Hematopoietic multipotent progenitor cell treated with erythropoietin and hydrocortisone succinate and interleukin-3 and kit ligand, for 4 days (in vitro differentiated cells): ENCODE data around the gene SLC22A31.
"Not testable (repeated sequence)": the region's sequence is repeated elsewhere in the genome, so short reads cannot be mapped to it uniquely, and the experiment has no call there.

Experiments used
- DNase-seq: peaks from one replicate; pipeline ENCODE4 v3.0.0-alpha.2; 2015

SLC22A31 gene

DNA sequence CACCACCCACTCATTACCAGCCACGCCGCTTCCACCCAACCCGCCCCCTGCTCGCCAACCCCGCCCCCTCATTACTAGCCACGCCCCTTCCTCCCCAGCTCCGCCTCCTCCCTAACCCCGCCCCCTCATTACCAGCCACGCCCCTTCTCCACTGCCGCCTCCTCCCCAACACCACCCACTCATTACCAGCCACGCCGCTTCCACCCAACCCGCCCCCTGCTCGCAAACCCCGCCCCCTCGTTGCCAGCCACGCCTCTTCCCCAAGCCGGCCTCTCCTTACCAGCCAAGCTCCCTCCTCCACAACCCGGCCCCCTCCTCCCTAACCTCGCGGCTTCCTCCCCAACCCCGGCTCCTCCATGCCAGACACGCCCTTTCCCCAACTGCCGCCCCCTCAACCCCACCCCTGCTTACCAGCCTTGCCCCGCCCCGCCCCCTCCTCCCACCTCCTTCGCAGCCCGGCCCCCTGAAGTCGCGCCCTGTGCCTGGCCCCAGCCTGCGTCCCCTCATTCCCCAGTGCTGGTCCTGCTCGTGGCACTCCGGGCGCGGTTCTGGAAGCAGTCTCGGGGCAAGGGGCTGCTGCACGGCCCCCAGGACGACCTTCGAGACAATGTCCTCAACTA lies 7.3 kb downstream of the SLC22A31 start:
- peak; percentile 81 for DNase-seq

DNA sequence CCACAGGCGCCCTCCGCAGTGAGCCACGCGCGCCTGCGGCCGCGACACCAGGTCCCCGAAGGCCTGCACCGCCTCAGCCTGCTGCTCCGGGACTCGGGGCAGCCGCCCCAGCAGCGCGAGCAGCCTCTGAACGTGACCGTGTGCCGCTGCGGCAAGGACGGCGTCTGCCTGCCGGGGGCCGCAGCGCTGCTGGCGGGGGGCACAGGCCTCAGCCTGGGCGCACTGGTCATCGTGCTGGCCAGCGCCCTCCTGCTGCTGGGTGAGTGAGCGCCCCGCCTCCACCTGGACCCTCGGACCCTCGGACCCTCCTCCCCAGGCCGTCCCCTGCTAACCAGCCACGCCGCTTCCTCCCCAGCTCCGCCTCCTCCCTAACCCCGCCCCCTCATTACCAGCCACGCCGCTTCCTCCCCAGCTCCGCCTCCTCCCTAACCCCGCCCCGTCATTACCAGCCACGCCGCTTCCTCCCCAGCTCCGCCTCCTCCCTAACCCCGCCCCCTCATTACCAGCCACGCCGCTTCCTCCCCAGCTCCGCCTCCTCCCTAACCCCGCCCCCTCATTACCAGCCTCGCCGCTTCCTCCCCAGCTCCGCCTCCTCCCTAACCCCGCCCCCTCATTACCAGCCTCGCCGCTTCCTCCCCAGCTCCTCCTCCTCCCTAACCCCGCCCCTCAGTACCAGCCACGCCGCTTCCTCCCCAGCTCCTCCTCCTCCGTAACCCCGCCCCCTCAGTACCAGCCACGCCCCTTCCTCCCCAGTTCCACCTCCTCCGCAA lies 8.0 kb downstream of the SLC22A31 start:
- peak; percentile 90 for DNase-seq

DNA sequence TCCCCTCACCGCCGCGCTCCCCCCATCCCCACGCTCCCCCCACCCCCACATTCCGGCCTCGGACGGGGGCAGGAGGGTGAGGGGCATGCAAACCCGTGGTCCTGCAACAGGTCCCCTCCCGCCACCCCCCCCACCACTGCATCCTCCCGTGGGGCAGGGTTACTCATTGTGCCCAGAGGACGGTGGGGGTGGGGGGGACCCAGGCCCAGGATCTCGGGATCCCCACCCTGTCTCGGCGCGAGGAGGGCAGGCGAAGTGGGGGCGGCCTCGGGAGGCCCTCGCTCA lies 8.5 kb downstream of the SLC22A31 start:
- no peak for DNase-seq

DNA sequence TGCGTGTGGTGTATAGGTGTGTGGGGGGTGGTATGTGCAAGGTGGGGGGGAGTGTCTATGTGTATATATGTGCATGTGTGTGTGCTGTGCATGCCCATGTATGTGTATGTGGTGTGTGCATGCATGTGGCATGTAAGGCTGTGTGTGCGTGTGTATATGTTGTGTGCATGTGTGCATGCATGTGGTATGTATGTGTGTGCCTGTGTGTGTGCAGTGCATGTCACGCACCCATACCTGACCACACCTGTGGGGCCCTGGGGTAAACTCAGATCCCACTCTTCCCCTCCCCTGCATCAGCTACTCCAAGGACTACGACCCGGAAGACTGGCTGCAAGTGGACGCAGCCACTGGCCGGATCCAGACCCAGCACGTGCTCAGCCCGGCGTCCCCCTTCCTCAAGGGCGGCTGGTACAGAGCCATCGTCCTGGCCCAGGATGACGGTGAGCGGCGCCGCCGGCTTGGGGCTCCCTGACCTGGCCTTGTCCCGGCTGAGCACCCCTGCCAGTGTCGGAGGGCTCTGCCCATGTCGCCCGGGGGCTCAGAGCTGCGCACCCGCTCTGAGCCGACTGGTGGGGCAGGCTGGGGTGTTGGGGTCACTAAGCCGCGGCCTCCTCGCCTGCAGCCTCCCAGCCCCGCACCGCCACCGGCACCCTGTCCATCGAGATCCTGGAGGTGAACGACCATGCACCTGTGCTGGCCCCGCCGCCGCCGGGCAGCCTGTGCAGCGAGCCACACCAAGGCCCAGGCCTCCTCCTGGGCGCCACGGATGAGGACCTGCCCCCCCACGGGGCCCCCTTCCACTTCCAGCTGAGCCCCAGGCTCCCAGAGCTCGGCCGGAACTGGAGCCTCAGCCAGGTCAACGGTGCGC lies 9.1 kb downstream of the SLC22A31 start:
- DNase-seq: no peak

DNA sequence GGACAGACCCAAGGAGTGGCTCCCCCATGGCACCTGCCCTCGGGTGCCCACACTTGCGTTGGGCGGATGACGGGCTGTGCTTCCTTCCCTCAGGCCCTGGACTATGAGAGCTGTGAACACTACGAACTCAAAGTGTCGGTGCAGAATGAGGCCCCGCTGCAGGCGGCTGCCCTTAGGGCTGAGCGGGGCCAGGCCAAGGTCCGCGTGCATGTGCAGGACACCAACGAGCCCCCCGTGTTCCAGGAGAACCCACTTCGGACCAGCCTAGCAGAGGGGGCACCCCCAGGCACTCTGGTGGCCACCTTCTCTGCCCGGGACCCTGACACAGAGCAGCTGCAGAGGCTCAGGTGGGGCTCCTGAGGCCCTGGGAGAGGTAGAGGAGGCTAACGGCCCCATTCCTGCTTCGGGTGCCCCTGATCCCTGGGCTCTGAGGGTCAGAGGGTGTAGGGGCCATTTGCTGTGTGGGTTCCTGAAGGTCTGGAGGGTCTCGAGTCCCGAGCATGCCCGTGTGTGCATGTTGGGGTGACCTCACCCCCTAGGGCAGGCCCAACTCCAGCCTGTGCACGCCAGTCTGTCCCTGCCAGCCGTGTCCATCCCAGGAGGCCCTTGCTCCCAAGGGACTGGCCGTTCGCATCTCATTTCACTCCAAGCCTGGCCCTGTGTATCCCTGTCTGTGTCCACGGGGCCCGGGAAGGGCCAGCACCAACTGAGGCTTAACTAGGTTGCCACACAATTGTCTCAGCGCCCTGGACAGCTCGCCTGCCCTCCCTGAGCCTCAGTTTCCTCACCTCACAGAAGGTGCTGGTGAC lies 10.0 kb downstream of the SLC22A31 start:
- no peak for DNase-seq

DNA sequence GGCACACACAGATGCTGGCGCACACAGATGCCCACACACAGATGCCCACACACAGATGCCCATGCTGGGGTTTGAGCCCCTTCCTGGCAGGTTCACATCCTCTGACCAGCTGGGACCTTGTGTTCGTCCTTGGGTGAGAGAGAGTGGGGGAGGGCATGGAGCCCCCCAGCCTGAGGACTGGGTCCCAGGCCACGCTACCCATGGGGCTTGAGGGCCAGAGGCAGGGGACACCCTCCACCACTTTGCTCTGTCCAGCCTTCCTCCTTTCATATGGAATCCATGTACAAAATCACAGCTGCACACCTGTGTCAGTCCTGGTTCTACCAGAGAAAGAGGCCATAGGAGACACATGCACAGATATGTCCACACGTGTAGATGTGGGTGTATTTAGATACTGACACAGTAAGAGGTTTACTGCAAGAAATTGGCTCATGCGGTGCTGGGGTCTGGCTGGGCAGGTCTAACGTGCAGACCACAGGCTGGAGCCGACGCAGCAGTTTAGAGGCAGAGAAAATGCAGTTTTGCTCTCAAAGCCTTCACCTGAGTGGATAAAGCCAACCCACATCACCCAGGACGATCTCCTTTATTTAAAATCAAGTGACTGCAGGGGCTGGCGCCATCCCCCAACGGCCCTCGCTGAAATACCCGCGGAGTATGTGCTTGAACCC lies 10.8 kb downstream of the SLC22A31 start:
- no peak for DNase-seq

DNA sequence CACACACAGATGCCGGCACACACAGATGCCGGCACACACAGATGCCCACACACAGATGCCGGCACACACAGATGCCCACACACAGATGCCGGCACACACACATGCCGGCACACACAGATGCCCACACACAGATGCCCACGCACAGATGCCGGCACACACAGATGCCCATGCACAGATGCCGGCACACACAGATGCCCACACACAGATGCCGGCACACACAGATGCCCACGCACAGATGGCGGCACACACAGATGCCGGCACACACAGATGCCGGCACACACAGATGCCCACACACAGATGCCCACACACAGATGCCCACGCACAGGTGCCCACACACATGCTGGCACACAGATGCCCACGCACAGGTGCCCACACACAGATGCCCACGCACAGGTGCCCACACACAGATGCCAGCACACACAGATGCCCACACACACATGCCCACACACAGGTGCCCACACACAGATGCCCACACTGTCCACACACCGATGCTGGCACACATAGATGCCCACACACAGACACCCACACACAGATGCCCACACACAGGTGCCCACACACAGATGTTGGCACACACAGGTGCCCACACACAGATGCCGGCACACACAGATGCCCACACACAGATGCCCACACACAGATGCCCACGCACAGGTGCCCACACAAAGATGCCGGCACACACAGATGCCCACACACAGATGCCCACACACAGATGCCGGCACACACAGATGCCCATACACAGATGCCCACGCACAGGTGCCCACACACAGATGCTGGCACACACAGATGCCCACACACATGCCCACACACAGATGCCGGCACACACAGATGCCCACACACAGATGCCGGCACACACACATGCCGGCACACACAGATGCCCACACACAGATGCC lies 11.6 kb downstream of the SLC22A31 start:
- not testable (repeated sequence) for DNase-seq

DNA sequence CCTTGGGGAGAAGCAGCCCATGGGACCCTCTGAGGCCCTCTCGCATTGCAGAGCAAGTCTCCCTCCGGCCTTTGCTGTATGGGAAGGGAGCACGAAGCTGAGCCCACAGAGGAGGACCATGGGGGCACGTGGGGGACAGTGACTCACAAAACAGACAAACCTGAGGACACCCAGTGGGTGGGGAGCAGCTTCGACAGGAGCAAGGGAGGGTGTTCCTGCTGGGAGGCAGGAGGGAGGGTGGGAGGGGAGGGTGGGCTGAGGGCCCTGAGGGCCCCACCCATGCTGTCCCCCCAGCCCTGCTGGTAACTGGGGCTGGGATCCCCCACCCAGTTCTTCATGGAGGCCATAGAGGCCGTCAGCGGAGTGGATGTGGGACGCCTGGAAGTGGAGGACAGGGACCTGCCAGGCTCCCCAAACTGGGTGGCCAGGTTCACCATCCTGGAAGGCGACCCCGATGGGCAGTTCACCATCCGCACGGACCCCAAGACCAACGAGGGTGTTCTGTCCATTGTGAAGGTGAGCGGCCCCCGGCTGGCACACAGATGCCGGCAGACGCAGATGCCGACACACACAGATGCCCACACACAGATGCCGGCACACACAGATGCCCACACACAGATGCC lies 12.5 kb downstream of the SLC22A31 start:
- no peak for DNase-seq

DNA sequence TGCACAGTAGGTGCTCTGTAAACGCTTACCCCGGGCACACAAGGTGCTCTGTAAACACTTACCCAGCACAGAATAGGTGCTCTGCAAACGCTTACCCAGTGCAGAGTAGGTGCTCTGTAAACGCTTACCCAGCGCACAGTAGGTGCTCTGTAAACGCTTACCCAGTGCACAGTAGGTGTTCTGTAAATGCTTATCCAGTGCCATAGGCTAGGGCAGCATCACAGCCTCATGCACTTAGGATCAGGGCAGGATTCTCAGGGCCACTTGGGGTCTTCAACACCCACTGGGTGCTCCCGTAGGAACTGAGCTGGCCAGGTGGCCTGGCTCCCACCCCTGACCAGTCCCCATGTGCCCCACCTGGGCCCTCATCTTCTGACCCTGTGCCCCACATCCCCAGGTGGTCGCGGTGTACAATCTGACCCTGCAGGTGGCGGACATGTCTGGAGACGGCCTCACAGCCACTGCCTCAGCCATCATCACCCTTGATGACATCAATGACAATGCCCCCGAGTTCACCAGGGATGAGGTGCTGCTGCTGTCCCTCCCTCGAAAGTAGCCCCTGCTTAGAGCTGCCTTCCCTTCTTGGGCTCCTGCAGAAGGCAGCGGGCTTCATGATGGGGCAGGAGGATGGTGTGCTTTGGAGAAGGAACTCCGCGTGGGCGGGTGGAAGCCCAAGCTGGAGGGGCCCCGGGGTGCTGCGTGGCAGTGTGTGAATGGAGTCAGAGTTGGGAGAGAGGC lies 13.1 kb downstream of the SLC22A31 start:
- peak; percentile 69 for DNase-seq

DNA sequence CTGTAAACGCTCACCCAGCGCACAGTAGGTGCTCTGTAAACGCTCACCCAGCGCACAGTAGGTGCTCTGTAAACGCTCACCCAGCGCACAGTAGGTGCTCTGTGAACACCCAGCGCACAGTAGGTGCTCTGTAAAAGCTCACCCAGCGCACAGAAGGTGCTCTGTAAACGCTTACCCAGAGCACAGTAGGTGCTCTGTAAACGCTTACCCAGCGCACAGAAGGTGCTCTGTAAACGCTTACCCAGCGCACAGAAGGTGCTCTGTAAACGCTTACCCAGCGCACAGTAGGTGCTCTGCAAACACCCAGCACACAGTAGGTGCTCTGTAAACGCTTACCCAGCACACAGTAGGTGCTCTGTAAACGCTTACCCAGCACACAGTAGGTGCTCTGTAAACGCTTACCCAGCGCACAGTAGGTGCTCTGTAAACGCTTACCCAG lies 13.7 kb downstream of the SLC22A31 start:
- DNase-seq: not testable (repeated sequence)

DNA sequence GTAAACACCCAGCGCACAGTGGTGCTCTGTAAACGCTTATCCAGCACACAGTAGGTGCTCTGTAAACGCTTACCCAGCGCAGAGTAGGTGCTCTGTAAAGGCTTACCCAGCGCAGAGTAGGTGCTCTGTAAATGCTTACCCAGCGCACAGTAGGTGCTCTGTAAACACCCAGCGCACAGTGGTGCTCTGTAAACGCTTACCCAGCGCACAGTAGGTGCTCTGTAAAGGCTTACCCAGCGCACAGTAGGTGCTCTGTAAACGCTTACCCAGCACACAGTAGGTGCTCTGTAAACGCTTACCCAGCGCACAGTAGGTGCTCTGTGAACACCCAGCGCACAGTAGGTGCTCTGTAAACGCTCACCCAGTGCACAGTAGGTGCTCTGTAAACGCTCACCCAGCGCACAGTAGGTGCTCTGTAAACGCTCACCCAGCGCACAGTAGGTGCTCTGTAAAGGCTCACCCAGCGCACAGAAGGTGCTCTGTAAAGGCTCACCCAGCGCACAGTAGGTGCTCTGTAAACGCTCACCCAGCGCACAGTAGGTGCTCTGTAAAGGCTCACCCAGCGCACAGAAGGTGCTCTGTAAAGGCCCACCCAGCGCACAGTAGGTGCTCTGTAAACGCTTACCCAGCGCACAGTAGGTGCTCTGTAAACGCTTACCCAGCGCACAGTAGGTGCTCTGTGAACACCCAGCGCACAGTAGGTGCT lies 14.3 kb downstream of the SLC22A31 start:
- not testable (repeated sequence) for DNase-seq

DNA sequence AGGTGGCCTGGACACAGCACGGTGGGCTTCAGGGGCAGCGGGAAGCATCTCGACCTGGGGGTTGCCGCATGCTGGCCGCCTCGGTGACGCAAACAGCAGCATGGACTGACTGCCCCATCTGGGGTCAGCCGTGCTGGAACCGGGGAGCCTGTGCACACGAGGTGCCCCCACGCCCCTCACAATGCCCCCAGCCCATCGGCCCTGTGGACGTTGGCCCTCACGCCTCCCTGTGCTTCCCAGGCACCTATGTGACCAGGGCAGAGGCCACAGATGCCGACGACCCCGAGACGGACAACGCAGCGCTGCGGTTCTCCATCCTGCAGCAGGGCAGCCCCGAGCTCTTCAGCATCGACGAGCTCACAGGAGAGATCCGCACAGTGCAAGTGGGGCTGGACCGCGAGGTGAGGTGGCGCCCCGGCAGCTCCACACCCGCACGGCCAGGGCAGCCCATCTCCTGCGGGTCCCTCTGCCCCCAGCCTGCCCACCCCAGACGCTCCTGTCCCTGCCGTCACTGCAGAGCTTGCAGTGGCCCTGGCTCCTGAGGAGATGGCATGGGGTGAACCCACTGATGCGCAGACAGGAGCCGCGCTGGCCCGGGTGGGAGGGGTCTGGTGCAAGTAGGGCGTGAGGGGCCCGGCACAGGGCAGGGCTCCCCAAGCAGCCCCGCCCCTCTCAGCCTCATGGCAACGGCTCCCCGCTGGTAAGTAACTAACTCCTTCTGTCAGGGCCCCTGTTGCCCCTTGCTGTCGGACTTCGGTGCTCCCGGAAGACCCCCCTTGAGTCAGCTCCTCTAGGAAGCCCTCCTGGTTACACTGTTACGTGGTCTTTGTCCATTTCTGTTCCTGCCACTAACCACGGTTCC lies 15.2 kb downstream of the SLC22A31 start:
- DNase-seq: peak; percentile 64

DNA sequence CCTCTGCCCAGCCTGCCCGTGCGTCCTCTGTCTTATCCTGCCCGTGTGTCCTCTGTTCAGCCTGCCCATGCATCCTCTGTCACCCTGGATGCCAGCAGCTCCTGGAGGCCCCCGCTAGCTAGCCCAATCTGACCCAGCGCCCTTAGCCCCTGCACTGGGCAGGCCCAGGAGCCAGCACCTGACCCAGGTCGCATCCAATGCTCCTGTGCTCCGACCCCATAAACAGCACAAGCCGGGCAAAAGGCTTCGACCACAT lies 15.7 kb downstream of the SLC22A31 start:
- no peak for DNase-seq

DNA sequence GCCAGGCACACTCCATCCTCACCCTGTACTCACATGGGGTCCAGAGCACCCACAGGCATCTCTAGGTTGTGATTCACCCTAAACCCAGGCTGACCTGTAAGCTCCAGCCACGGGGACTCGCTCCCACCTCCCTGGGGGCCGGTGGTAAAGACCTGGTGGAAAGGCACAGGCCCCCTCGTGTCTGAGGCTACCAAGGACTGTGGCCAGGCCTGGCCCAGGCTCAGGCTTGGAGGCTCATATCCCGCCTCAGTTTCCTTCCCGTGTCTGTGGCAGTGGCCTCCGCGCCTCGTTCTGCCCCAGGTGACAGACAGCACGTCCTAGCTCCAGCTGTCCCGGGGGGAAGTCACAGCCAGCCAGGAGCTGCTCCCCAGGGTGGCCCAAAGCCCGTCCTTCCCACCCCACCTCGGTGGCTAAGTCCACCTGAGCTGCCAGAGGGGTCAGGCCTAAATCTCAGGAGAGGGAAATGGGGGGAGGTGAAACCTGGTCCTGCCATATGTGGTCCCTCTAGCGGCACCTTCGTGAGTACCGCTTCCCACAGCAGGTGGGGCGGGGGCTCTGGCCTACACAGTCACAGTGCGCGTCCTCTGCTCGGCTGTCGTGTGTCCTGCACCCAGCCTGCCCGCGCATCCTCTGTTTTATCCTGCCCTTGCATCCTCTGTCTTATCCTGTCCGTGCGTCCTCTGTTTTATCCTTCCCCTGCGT lies 16.2 kb downstream of the SLC22A31 start:
- DNase-seq: no peak

DNA sequence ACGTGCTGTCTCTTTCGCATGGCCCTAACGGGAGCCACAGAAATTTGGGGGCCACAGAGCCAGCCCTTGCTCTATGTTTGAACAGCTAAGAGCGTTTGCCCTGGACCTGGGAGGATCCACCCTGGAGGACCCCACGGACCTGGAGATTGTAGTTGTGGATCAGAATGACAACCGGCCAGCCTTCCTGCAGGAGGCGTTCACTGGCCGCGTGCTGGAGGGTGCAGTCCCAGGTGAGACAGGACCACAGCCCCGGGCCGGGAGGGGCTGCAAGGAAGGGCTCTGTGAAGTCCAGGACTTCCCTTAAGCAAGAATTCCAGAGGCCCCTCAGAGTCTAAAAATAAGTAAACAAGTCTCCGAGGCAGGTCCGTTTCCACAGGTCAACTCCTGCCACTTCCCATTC lies 16.9 kb downstream of the SLC22A31 start:
- DNase-seq: no peak

DNA sequence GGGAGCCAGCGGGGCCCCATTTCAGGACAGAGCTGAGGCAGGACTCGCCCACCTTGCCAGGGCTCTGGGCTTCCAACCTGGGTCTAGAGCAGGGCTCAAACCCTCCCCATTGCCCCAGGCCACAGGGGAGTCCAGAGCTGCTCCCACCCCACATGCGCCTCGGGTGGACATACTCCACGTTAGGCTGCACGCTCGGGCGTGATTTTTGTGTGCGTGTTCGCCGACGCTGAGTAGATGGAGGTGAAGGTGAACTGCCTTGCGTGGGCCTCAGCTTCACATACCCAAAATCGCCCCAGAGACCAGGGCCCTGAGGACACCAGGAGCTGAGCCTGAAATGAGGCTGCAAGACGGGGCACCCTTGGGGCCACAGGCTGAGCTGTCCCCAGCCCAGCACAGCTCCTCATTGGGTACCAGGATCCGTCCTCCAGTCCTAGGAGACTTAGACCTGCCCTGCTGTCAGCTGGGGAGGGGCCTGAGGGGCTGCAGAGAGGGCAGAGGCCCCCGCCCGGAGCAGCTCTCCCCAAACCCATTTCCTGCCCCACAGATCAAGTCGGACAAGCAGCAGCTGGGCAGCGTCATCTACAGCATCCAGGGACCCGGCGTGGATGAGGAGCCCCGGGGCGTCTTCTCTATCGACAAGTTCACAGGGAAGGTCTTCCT lies 20.6 kb downstream of the SLC22A31 start:
- DNase-seq: no peak

DNA sequence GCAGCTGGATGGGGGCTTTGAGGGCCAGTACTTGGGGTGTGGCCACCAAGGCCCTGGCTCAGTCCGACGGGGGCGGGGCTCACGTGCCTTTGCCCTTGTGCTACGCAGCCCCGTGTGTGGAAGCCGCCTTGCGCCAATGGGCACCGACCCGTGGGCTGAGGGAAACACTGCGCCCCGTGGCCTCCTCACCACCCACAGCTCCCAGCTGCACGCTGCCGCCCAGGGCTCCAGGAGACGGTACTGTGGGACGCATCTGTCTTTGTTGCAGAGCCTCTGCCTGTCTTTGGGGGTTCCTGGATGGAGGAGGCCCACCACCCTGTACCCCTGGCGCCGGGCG lies 21.2 kb downstream of the SLC22A31 start:
- DNase-seq: no peak
